ENCODE data around the gene ART1.
"Not testable (repeated sequence)": the region's sequence is repeated elsewhere in the genome, so short reads cannot be mapped to it uniquely, and the experiment has no call there.

The ART1 gene, protein sequence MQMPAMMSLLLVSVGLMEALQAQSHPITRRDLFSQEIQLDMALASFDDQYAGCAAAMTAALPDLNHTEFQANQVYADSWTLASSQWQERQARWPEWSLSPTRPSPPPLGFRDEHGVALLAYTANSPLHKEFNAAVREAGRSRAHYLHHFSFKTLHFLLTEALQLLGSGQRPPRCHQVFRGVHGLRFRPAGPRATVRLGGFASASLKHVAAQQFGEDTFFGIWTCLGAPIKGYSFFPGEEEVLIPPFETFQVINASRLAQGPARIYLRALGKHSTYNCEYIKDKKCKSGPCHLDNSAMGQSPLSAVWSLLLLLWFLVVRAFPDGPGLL

DNA sequence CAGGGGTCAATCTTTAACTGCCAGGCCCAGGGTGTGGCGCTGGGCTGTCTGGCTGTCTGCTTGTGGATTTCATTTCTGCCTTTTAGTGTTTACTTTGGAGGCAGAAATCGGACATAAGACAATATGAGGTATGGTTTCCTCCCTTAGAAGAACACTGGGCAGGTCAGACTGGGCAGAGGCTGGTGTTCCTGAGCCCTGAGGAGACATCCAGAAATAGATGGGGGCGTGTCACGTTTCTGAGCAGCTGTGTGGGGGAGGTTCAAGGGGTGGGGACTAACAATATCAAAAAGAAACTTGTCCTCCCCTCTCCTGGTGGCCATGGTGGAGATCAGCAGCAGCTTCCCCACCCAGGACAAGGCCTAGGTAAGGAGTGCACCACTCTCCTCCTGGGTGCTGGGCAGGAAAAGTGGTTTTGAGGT lies at the start of gene ART1:
Gene ART1, plus strand, starts transcription at position 312 of the 419 bp plus-strand sequence. CDS start 14,086 bp downstream, outside the sequence.
- DNase-seq = no peak

DNA sequence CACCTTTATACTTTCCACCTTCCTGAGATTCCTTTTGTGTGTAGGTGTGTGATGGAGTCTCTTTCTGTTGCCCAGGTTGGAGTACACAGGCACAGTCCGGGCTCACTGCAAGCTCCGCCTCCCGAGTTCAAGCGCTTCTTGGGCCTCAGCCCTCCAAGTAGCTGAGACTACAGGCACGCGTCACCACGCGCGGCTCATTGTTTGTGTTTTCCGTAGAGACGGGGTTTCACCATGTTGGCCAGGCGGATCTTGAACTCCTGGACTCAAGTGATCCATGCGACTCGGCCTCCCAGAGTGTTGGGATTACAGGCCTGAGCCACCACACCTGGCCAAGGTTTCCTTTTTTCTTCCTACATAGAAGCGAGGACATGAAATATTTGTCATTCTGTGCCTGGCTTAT lies 47.2 kb upstream of the ART1 start:
- not testable (repeated sequence) for DNase-seq

DNA sequence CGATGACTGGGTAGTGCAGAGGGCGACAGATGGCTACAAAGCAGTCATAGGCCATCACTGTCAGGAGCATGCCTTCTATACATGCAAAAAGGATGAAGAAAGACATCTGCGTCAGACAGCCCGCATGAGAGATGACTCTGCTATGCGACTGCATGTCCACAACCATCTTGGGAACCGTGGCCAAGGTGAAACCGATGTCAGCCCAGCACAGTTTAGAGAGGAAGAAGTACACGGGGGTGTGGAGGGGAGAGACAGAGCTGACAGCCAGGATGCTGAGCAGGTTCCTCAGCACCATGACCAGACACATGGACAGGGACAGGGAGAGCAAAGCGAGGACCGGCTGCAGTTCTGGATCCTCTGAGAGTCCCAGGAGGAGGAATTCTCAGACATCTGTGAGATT lies 44.7 kb upstream of the ART1 start:
- not testable (repeated sequence) for DNase-seq

DNA sequence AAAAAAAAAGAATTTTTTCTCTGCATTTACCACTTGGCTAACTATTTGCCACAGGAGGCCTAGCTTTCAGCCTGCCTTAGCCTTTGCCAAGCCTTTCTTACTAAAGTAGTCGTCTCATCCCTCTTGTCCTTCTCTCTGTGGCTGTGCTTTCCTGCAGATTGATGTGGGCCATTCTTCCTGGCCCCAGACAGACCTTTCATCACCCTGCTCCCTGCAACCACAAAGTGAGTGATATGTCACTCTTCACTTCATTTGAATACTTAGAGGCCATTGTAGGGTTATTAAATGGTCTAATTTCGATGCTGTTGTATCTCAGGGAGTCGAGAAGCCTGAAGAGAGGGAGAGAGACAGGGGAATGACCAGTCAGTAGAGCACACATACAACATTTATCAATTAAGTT lies 40.8 kb upstream of the ART1 start:
- DNase-seq = no peak

DNA sequence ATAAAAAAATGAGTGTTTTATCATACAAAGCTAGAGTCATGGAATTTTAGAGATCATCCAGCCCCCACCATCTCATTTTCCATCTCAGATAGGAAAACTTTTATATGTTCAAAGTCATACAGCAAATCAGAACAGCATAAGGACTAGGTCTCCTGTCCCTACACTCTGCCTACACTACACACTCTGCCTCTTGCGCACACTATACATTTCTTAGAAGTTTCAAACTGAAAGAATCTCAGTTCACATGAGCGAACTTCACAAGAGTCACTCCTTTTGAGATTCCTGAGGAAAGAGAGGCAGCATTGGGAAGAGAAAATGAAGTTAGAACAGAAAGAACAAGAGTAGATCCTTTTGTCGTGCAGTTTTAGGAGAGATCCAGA lies 39.7 kb upstream of the ART1 start:
- no peak for DNase-seq

DNA sequence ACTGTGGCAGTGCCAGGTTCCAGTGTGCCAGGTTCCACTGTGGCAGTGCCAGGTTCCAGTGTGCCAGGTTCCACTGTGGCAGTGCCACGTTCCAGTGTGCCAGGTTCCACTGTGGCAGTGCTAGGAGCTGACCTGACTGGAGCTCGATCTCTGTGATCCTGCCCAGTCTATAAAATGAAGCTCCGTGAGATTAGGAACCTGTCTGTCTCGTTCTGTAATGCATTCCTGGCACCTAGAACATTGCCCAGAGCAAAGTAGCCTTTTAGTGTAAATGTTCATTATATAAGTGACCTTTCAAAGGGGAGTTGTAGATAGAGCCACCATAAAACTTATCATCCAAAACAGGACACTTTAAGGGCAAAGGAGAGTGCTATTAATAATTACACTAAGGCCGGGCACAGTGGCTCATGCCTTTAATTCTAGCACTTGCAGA lies 39.1 kb upstream of the ART1 start:
- DNase-seq = no peak

DNA sequence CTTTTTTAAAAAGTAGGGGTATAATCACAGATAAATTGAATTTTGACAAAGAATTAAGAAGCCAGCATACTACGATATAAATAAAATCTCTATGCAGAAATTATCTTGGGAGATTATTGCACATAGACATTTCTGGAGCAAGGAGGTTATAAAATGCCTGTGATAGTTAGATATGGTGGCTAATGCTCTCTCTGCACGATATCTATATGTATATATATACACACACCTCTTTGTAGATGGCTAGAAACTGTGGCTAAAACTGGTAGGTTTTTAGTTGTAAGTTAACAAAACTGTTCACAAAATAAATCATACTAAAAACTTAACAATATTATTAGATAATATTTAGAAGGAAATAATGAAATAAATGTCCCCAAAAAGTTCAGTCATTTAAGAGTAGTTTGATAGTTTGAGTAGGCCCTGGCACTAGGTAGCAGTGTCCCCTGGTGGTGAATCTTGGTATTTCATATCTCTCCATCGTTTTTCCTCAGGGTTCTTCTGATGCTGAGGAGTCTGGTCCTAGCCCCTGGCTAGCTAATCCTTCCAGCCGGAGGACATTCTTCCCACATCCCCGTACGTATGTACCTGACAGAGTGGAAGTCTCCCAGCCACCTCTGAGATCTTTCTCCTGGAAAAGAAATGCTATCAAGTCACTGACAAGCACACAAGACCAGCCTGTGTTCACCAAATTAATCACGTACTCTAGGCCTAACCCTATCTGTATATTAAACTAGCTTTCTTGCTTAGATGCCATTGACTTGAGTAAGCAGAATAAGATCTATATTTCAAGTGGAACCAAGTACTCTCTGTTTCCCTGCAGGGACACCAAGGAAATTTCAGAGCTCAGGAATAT lies 35.3 kb upstream of the ART1 start:
- DNase-seq = peak; percentile 28 to 29

DNA sequence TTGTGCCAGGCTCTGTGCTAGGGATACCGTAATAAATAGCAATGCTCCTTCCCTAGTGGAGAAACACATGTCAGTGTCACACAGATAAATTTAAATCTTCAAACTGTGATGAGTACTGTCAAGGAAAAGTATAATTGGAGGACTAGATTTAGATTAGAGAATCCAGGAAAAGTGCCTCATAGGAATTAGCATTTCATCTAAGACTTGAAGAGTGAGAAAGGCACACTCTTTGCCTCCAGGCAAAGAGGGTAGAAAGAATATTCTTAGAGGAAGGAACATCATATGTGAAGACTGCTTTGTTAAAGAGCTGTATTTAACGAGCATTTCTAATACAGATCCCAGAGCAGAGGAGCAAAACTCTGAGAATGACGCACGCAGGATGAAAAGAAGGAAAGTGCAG lies 34.1 kb upstream of the ART1 start:
- no peak for DNase-seq

DNA sequence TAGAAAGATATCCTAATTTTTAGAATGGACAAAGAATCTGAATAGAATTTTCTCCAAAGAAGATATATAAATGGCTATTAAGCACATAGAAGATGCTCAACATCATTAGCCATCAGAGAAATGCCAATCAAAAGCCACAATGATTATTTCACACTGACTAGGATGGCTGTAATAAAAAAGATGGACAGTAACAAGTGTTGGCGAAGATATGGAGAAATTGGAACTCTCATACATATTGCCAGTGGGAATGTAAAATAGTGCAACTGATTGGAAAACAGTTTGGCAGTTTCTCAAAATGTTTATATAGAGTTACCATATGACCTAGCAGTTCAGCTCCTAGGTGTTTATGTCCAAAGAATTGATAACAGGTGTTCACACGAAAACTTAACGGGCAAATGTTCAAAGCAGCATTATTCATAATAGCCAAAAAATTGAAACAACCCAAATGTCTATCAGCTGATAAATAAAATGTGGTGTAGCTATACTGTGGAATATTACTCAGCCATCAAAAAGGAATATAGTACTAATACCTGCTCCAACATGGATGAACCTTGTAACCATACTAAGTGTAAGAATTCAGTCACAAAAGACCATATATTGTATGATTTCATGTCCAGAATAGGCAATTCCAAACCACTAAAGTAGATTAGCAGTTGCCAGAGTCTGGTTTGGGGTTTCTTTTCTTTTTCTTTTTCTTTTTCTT lies 32.8 kb upstream of the ART1 start:
- no peak for DNase-seq

DNA sequence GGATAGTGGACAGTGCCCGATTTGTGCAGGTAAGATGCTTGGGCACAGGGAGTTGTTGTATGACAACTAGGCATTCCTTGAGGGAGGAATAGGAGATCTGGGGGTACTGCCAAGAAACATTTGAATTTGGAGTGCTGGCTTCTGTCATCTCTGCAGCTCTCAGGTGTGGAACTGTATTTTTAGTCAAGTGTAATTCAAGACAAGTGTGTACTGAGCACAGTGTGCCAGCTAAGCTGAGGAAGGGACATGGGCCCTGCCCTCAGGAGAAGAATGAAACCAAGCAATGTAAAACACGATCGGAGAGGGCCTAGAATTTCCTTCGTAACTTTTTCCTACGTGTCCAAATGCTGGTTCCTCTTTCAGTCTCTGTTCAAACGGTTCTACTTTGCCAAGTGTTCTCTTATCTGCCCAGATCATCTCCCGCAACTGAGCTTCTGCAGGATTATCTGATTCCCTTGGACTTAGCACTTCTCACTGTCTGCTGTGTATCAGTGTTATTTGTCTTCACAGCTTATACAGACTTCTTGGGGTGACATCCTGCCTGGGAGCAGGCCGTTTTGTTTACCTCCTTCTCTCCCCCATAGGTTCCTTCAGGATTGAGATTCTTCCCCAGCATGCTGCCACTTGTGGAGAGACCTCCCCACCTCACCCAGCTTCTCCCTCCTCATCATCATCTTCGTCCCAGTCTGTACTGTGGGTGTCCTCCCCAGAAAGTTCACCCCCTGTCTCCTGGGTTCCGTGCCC lies 30.8 kb upstream of the ART1 start:
- DNase-seq = no peak

DNA sequence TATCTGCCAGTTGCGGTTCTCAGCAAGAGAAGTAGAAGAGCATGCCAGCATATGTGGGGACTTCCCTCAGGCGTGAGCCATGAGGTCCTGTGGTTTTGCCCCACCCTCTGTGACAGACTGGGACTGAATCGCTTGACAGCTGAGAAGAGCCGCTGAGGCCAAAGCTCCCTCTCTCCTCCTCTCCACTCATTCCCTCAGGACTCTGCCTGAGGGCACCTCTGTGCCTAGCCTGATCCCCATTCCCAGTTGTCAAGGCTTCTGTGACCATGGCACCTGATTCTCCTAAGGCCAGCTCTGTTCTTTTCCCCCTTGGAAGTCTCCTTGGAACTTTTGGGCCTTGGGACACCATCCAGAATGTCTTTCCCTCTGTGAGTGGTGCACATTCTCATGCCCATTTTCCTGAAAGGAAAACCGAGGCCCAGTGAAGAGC lies 30.2 kb upstream of the ART1 start:
- peak; percentile 58 to 71 for DNase-seq

DNA sequence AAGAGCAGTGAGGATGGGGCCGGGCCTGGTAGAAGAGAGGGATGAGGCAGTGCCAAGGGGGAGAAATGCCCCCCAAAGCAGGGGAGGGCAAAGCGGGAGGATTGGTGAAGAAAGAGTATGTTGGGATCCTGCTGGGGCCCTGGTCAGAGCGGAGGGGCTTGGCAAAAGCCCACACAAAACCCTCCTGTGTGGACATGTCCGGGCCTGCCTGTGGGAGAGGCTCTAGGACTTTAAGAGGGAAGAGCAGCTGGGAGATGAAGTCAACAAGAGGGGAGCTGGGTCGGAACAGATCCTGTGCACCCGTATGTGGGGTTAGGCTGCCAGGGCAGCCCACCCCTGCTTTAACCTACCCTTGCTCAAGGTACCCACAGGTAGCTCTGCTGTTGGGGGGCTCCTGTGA lies 28.9 kb upstream of the ART1 start:
- no peak for DNase-seq

DNA sequence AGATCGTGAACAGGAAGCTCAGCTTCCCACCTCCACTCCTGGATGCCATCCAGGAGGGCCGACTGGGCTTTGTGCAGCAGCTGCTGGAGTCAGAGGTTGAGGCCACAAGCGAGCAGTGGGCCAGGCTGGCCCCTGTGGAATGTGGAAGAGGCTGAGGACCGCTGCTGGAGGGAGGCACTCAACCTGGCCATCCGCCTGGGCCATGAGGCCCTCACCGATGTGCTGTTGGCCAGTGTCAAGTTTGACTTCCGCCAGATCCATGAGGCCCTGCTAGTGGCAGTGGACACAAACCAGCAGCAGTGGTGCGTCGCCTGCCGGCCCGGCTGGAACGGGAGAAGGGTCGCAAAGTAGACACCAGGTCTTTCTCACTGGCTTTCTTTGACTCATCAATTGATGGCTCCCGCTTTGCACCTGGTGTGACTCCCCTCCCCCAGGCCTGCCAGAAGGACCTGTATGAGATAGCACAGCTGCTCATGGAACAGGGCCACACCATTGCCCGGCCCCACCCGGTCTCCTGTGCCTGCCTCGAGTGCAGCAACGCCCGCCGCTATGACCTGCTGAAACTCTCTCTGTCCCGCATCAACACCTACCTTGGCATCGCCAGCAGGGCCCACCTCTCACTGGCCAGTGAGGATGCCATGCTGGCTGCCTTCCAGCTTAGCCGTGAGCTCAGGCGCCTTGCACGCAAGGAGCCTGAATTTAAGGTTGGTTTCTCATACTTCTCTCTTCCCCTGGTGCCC lies 28.0 kb upstream of the ART1 start:
- DNase-seq = no peak

DNA sequence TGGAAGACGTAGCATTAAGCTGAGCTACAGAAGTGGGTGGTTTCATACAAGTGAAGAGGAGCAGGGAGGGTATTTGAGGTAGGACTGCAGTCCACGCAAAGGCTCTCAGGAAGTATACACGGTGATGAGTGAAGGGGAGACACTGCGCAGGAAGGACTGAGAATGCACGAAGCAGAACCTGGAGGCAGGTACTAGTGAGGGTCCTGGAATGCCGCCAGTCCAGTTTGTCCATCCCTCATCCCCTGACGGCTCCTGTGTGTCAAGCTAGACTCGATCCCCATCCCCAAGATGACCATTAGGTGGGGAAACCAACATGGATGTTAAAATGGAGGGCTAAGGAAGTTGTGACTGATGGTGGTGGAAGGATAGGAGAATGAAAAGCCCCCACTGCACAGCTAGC lies 26.9 kb upstream of the ART1 start:
- DNase-seq = no peak

DNA sequence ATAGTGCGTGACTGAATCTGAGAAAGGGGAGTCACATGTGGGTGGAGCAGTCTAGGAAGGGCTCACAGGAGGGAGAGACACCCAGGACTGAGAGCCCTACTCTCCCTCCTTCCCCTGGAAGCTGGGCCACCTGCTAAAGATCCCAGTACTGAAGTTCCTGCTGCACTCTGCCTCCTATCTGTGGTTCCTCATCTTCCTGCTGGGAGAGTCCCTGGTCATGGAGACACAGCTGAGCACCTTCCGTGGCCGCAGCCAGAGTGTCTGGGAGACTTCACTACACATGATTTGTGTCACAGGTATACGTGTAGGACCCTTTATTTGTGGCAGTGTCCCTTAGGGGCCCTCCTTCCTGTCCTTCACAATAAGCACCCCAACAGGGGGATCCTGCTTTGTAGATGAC lies 22.4 kb upstream of the ART1 start:
- DNase-seq = no peak

DNA sequence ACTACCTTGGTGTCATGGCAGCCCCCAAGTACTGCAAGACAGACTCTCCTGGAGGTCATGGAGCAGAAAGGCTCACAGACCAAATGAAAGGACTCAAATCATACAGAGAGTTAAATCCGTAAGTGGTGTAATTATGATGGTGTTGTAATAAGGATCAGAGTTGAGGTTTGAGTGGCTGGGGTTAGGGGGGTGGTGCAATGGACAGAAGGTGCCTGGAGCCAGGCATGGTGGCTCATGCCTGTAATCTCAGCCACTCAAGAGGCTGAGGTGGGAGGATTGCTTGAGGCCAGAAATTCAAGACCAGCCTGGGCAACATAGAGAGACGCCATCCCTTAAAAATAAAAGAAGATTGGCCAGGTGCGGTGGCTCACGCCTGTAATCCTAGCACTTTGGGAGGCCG lies 21.8 kb upstream of the ART1 start:
- no peak for DNase-seq

DNA sequence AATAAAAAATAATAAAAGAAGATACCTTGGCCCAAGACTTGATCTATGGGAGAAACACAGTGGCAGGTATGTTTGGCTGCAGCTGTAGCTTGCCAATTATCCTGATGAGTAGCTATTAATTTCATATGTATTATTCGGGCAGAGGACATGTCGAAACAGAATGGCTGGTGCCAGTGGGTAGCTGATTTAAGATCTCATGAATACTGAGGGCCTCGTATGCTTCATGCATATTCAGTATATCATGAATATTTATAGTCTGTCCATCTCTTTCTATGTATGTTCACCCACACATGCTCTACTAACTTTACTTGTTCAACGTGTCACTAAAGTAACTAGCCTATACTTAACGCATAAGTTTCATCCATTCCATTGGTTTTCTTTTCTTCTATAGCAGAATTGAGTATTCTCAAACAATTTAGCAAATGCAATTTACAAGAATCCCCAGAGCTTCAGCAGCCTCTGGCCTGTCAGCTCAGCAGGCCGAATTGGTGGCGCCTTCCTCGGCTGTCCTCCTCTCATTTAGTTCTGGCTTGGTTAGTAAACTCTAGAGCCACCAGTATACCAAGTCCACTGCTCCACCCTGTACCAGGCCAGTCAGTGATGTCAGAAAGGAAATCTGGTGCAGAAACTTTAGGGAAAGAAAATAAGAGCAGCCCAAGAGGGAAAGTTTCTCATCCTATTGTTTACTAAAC lies 21.0 kb upstream of the ART1 start:
- no peak for DNase-seq

DNA sequence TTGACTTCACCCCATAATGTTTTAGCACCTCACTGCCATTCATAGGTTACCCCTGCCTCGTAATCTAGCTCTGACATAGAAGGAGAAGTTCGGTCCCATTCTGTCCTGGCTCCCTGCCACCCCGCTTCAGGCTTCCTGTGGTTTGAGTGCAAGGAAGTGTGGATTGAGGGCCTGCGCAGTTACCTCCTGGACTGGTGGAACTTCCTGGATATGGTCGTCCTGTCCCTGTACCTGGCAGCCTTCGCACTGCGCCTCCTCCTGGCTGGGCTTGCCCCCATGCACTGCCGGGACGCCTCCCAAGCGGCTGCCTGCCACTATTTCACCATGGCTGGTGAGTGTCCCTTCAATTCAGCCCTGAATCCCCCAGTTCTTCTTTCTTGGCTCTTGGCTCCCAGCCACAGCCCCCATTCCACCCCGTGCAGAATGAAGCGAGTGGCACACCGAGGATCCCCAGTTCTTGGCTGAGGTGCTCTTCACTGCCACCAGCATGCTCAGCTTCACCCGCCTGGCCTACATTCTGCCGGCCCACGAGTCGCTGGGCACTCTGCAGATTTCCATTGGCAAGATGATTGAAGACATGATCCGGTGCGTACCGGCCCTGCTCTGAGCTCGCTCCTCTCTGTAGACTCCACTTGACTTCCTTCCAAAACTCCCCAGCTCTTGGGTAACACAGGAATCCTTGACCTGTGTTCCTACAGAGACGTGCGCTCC lies 18.5 kb upstream of the ART1 start:
- peak; percentile 26 to 34 for DNase-seq

DNA sequence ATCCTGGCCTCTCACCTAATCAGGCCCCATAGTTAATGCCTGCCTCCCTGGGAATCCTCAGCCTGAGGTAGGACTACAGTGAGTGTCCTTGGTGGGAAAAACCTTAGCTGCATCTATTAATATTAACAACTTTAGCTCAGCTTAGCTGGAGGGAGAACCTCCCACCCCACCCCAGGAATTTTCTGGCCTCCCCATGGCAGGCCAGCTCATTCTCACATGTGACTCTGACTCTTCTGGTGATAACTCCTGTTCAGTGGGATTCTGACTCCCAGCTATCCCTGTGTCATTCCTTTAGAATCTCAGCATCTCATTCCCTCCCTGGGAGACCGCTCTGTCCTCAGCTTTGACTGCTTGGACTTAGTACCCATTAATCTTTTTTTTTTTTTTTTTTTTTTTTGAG lies 17.6 kb upstream of the ART1 start:
- DNase-seq = no peak

DNA sequence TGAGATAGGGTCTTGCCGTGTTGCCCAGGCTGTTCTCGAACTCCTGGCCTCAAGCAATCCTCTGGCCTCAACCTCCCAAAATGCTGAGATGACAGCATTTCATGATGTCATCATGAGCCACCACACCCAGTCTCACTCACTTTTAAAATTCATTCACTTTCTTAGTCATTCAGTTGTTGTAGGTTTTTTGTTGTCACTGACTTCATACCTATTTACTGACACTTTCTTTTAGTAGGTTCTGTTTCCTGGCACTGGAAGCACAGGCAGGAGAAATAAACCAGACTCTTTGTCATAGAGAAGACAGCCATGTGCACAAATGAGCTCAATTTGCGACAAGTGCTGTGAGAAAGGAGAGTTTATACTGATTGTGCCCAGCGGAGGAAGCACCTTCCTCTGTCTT lies 13.6 kb upstream of the ART1 start:
- no peak for DNase-seq

All from activated T-cell treated with anti-CD3 and anti-CD28 coated beads, Interleukin-2, amount 50 U/mL, for 48 hours (primary cell).